MM.1S (cell line): ENCODE data around the gene NTM.

ENCODE experiments used
- DNase-seq: peaks from one replicate; pipeline ENCODE4 v3.0.0-alpha.2; 2015
- H2AFZ ChIP-seq: fragments of 300-600 bp; sonication (generic); 2 replicates; pipeline ENCODE4 v1.6.0; 2016; ENCODE audit warnings: antibody characterized with exemption, low read length
- H3F3A ChIP-seq: fragments of 300-600 bp; sonication (generic); 2 replicates; pipeline ENCODE4 v1.6.1; 2016; ENCODE audit warnings: mild to moderate bottlenecking, antibody characterized with exemption, low read length, moderate library complexity, mixed read lengths; ENCODE audit not compliant: insufficient read depth
- H3K27ac ChIP-seq: fragments of 300-600 bp; sonication (generic); 2 replicates; pipeline ENCODE4 v1.5.1; 2016; ENCODE audit warnings: mild to moderate bottlenecking, low read length
- H3K27me3 ChIP-seq: fragments of 300-600 bp; sonication (generic); replicated peaks from 2 replicates; pipeline ENCODE4 v1.6.0; 2016; ENCODE audit warnings: low read length; ENCODE audit not compliant: insufficient read depth
- H3K36me3 ChIP-seq: fragments of 300-600 bp; sonication (generic); replicated peaks from 2 replicates; pipeline ENCODE4 v1.6.1; 2016; ENCODE audit warnings: mild to moderate bottlenecking, low read length, mixed read lengths; ENCODE audit not compliant: insufficient read depth
- H3K4me1 ChIP-seq: fragments of 300-600 bp; sonication (generic); 2 replicates; pipeline ENCODE4 v1.6.1; 2016; ENCODE audit warnings: low read length, mixed read lengths
- H3K4me2 ChIP-seq: fragments of 300-600 bp; sonication (generic); 2 replicates; pipeline ENCODE4 v1.6.0; 2016; ENCODE audit warnings: low read depth, low read length
- H3K4me3 ChIP-seq: fragments of 300-600 bp; sonication (generic); 2 replicates; pipeline ENCODE4 v1.5.1; 2016; ENCODE audit warnings: low read length, mixed read lengths
- H3K79me2 ChIP-seq: fragments of 300-600 bp; sonication (generic); 2 replicates; pipeline ENCODE4 v1.6.1; 2016; ENCODE audit warnings: mixed run types, low read length, mixed read lengths
- H3K9ac ChIP-seq: fragments of 300-600 bp; sonication (generic); 2 replicates; pipeline ENCODE4 v1.6.1; 2016; ENCODE audit warnings: low read length, mixed read lengths
- H3K9me2 ChIP-seq: fragments of 300-600 bp; sonication (generic); replicated peaks from 2 replicates; pipeline ENCODE4 v1.6.1; 2016; ENCODE audit warnings: mild to moderate bottlenecking, low read length, mixed read lengths; ENCODE audit not compliant: insufficient read depth
- H3K9me3 ChIP-seq: fragments of 300-600 bp; sonication (generic); replicated peaks from 2 replicates; pipeline ENCODE4 v1.6.1; 2016; ENCODE audit warnings: mild to moderate bottlenecking, low read length, mixed read lengths; ENCODE audit not compliant: insufficient read depth
- H4K20me1 ChIP-seq: fragments of 300-600 bp; sonication (generic); 2 replicates; pipeline ENCODE4 v1.6.1; 2016; ENCODE audit warnings: mild to moderate bottlenecking, low read length, moderate library complexity, mixed read lengths; ENCODE audit not compliant: insufficient read depth
- CTCF ChIP-seq: fragments of 300-600 bp; sonication (generic); IDR thresholded peaks from 2 replicates; pipeline ENCODE4 v1.5.1; 2016; ENCODE audit warnings: antibody characterized with exemption, low read length, mixed read lengths
- EZH2 ChIP-seq: fragments of 300-600 bp; sonication (generic); optimal IDR thresholded peaks from 2 replicates; pipeline ENCODE3; 2017; ENCODE audit warnings: low read depth, mild to moderate bottlenecking, antibody characterized with exemption, low read length, mixed read lengths
- EZH2phosphoT487 ChIP-seq: fragments of 300-600 bp; sonication (generic); IDR thresholded peaks from 2 replicates; pipeline ENCODE4 v1.6.1; 2018; ENCODE audit warnings: antibody characterized with exemption, low read length

Gene NTM

GRCh38 chr11:131465746-131466145 lies 95.3 kb downstream of the NTM start:
- no peak for TF ChIP-seq CTCF
- TF ChIP-seq EZH2phosphoT487 = no peak
- TF ChIP-seq EZH2 = no peak
- Histone ChIP-seq H3K4me2 (no peak overlapping the region), H3K9me3 (no peaks in the 10 kb centered on the region), H3K4me3 (no peak overlapping the region), H3K9ac (no peak overlapping the region), H3K79me2 (no peaks in the 10 kb centered on the region), H3K9me2 (no peaks in the 10 kb centered on the region), H3K4me1 (no peaks in the 10 kb centered on the region), H2AFZ (no peak overlapping the region), H3F3A (no peaks in the 10 kb centered on the region), H3K27ac (no peak overlapping the region), H3K36me3 (no peaks in the 10 kb centered on the region), H3K27me3 (no peaks in the 10 kb centered on the region), H4K20me1 (no peaks in the 10 kb centered on the region)
- DNase-seq = no peak

GRCh38 chr11:131467645-131468394 lies 97.4 kb downstream of the NTM start:
- no peaks in the 10 kb centered on the region for H3K27me3 ChIP-seq
- no peaks in the 10 kb centered on the region for H3F3A ChIP-seq
- TF ChIP-seq EZH2 (no peak), CTCF (no peak), EZH2phosphoT487 (no peak)
- no peaks in the 10 kb centered on the region for H3K9me3 ChIP-seq
- no peak overlapping the region for H3K4me2 ChIP-seq
- H3K79me2 ChIP-seq = no peaks in the 10 kb centered on the region
- H3K4me1 ChIP-seq = no peaks in the 10 kb centered on the region
- no peak for DNase-seq
- no peaks in the 10 kb centered on the region for H3K9me2 ChIP-seq
- no peaks in the 10 kb centered on the region for H4K20me1 ChIP-seq
- no peak overlapping the region for H3K27ac ChIP-seq
- H2AFZ ChIP-seq = no peak overlapping the region
- H3K36me3 ChIP-seq = no peaks in the 10 kb centered on the region
- no peak overlapping the region for H3K9ac ChIP-seq
- H3K4me3 ChIP-seq = no peak overlapping the region

GRCh38 chr11:131468565-131468964 lies 98.2 kb downstream of the NTM start:
- H4K20me1 ChIP-seq = no peaks in the 10 kb centered on the region
- H3K27ac ChIP-seq = no peak overlapping the region
- H3K36me3 ChIP-seq = no peaks in the 10 kb centered on the region
- no peaks in the 10 kb centered on the region for H3K4me1 ChIP-seq
- no peak for DNase-seq
- H3K27me3 ChIP-seq = no peaks in the 10 kb centered on the region
- H3K79me2 ChIP-seq = no peaks in the 10 kb centered on the region
- no peak overlapping the region for H3K4me2 ChIP-seq
- H2AFZ ChIP-seq = no peak overlapping the region
- H3F3A ChIP-seq = no peaks in the 10 kb centered on the region
- H3K9ac ChIP-seq = no peak overlapping the region
- no peaks in the 10 kb centered on the region for H3K9me2 ChIP-seq
- TF ChIP-seq EZH2 = no peak
- TF ChIP-seq EZH2phosphoT487 = no peak
- no peak for TF ChIP-seq CTCF
- no peak overlapping the region for H3K4me3 ChIP-seq
- no peaks in the 10 kb centered on the region for H3K9me3 ChIP-seq
